ENCODE data around the gene CXCL14.

DNA sequence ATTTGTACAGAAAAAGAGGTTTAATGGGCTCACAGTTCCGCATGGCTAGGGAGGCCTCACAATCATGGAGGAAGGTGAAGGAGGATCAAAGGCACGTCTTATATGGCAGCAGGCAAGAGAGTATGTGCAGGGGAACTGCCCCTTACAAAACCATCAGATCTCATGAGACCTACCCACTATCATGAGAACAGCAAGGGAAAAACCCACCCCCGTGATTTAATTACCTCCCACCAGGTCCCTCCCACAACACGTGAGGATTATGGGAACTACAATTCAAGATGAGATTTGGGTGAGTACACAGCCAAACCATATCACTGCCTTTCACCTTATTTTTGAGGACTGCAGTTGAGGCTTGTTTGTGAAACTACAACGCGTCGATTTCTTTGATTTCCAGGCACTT, 22.2 kb downstream of the CXCL14 start:
- TF ChIP-seq, protein P1, sequence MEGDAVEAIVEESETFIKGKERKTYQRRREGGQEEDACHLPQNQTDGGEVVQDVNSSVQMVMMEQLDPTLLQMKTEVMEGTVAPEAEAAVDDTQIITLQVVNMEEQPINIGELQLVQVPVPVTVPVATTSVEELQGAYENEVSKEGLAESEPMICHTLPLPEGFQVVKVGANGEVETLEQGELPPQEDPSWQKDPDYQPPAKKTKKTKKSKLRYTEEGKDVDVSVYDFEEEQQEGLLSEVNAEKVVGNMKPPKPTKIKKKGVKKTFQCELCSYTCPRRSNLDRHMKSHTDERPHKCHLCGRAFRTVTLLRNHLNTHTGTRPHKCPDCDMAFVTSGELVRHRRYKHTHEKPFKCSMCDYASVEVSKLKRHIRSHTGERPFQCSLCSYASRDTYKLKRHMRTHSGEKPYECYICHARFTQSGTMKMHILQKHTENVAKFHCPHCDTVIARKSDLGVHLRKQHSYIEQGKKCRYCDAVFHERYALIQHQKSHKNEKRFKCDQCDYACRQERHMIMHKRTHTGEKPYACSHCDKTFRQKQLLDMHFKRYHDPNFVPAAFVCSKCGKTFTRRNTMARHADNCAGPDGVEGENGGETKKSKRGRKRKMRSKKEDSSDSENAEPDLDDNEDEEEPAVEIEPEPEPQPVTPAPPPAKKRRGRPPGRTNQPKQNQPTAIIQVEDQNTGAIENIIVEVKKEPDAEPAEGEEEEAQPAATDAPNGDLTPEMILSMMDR (conservative IDR thresholded peaks at IDR 0.05; ENCODE audit: low read depth, low read length): no peak
- TF ChIP-seq MAFK (IDR thresholded peaks at IDR 0.05; ENCODE audit: low read depth, low read length) (no peak), POLR2A (IDR thresholded peaks at IDR 0.05; ENCODE audit: low read depth, low read length) (no peak), CHD1 (IDR thresholded peaks at IDR 0.05; ENCODE audit: low read depth, low read length) (no peak), RAD21 (IDR thresholded peaks at IDR 0.05; ENCODE audit: low read length) (no peak), CEBPB (IDR thresholded peaks at IDR 0.05; ENCODE audit: low read depth, low read length) (no peak), BHLHE40 (IDR thresholded peaks at IDR 0.05; ENCODE audit: low read depth, low read length) (no peak)

Data from IMR-90 (cell line).